Astrocyte (in vitro differentiated cells and primary cell): ENCODE data around the gene PDE7B. TPM values are rescaled to one million over a fixed set of nuclear protein-coding genes. Genes with fewer than 3 reads are reported as not detected.
A peak's percentile ranks its signal among the peaks of the same experiment; 100 is the strongest.

Source experiments
- DNase-seq: peaks from one replicate; pipeline ENCODE4 v3.0.0-alpha.2; 2010; ENCODE audit warnings: low read depth
- FAIRE-seq: peaks from 2 replicates; lab custom pipeline; 2011; peaks lifted over from hg19 to GRCh38; lab: Jason Lieb, UNC
- H2AFZ ChIP-seq: 2 replicates; pipeline ENCODE4 v1.6.0; 2012; ENCODE audit warnings: low read depth, low read length, inconsistent platforms
- H3K27ac ChIP-seq: 2 replicates; pipeline ENCODE4 v1.5.1; 2011; ENCODE audit warnings: low read depth, low read length, inconsistent platforms
- H3K27me3 ChIP-seq: 2 replicates; pipeline ENCODE4 v1.6.0; 2011; ENCODE audit warnings: low read length, inconsistent platforms; ENCODE audit not compliant: insufficient read depth
- H3K36me3 ChIP-seq: 2 replicates; pipeline ENCODE4 v1.5.1; 2011; ENCODE audit warnings: low read length, inconsistent platforms; ENCODE audit not compliant: insufficient read depth
- H3K4me1 ChIP-seq: 2 replicates; pipeline ENCODE4 v1.5.1; 2011; ENCODE audit warnings: low read length, inconsistent platforms; ENCODE audit not compliant: insufficient read depth
- H3K4me2 ChIP-seq: 2 replicates; pipeline ENCODE4 v1.6.0; 2012; ENCODE audit warnings: low read length, inconsistent platforms
- H3K4me3 ChIP-seq: 2 replicates; pipeline ENCODE4 v1.5.1; 2011; ENCODE audit warnings: low read depth, mild to moderate bottlenecking, low read length, inconsistent platforms; ENCODE audit not compliant: insufficient read depth
- H3K79me2 ChIP-seq: 2 replicates; pipeline ENCODE4 v1.6.0; 2012; ENCODE audit warnings: mild to moderate bottlenecking, low read length, inconsistent platforms; ENCODE audit not compliant: insufficient read depth
- H3K9ac ChIP-seq: 2 replicates; pipeline ENCODE4 v1.6.0; 2012; ENCODE audit warnings: mild to moderate bottlenecking, low read length, inconsistent platforms
- H3K9me3 ChIP-seq: 2 replicates; pipeline ENCODE4 v1.5.1; 2012; ENCODE audit warnings: low read depth, mild to moderate bottlenecking, low read length, inconsistent platforms; ENCODE audit not compliant: insufficient read depth
- H4K20me1 ChIP-seq: 2 replicates; pipeline ENCODE4 v1.6.0; 2012; ENCODE audit warnings: low read length, inconsistent platforms; ENCODE audit not compliant: insufficient read depth
- H3K27ac Mint-ChIP-seq: one replicate; pipeline ENCODE4 v1.8.0; 2021; ENCODE audit warnings: mild to moderate bottlenecking, mixed read lengths; ENCODE audit not compliant: unreplicated experiment
- H3K27me3 Mint-ChIP-seq: one replicate; pipeline ENCODE4 v1.8.0; 2021; ENCODE audit warnings: low read depth, mixed read lengths; ENCODE audit not compliant: unreplicated experiment
- H3K36me3 Mint-ChIP-seq: one replicate; pipeline ENCODE4 v1.8.0; 2021; ENCODE audit warnings: low read depth, mixed read lengths; ENCODE audit not compliant: unreplicated experiment
- H3K4me1 Mint-ChIP-seq: one replicate; pipeline ENCODE4 v1.8.0; 2021; ENCODE audit warnings: low read depth, mixed read lengths; ENCODE audit not compliant: unreplicated experiment
- H3K4me3 Mint-ChIP-seq: one replicate; pipeline ENCODE4 v1.8.0; 2021; ENCODE audit warnings: mild to moderate bottlenecking, moderate library complexity, mixed read lengths; ENCODE audit not compliant: unreplicated experiment
- H3K9me3 Mint-ChIP-seq: one replicate; pipeline ENCODE4 v1.8.0; 2021; ENCODE audit warnings: mild to moderate bottlenecking, mixed read lengths; ENCODE audit not compliant: unreplicated experiment
- EZH2 ChIP-seq: IDR thresholded peaks from 2 replicates; pipeline ENCODE4 v1.6.1; 2012; ENCODE audit warnings: mild to moderate bottlenecking, low read length, inconsistent platforms; ENCODE audit not compliant: insufficient read depth
- total RNA-seq: library from RNA; stranded (reverse); gene quantifications from 2 replicates; pipeline ENCODE4 v1.2.1, GENCODE V29; 2021
- TF ChIP-seq, protein P1 (sequence below): IDR thresholded peaks from 2 replicates; pipeline ENCODE4 v1.5.1; 2011; ENCODE audit warnings: low read depth, mild to moderate bottlenecking, inconsistent platforms, low read length, moderate library complexity; ENCODE audit not compliant: insufficient read depth

The PDE7B gene
- total RNA-seq, 1 donor from 2014 or later: 0.27 TPM

DNA sequence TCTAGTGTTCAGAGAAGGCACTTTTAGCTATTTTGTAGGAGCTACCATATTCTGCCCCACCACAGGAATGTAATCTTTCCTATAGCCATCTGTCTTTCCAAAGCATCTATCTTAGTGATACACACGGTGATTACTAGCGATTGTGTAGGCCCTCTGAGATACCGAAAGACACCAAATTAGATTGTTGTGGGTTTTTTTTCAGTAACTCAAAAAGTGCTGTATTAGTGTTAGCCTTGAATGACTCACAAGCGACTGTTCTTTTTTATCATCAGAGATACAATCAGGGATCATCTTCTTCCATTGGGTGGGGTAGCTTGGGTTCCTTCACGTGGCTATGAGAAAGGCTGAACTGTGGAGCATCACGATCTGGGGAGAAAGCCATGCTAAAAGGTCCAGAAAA, 238.4 kb downstream of the PDE7B start:
- no peak overlapping the region for H3K27ac ChIP-seq
- peaks cover 5% of the 10 kb centered on the region for H3K4me1 ChIP-seq
- H3K36me3 Mint-ChIP-seq: no peaks in the 10 kb centered on the region
- H3K27ac Mint-ChIP-seq: no peak overlapping the region
- no peak overlapping the region for H3K4me3 ChIP-seq
- no peaks in the 10 kb centered on the region for H3K27me3 ChIP-seq
- no peak overlapping the region for H3K9ac ChIP-seq
- DNase-seq (peak; percentile 46), FAIRE-seq (no peak)
- TF ChIP-seq, protein P1, sequence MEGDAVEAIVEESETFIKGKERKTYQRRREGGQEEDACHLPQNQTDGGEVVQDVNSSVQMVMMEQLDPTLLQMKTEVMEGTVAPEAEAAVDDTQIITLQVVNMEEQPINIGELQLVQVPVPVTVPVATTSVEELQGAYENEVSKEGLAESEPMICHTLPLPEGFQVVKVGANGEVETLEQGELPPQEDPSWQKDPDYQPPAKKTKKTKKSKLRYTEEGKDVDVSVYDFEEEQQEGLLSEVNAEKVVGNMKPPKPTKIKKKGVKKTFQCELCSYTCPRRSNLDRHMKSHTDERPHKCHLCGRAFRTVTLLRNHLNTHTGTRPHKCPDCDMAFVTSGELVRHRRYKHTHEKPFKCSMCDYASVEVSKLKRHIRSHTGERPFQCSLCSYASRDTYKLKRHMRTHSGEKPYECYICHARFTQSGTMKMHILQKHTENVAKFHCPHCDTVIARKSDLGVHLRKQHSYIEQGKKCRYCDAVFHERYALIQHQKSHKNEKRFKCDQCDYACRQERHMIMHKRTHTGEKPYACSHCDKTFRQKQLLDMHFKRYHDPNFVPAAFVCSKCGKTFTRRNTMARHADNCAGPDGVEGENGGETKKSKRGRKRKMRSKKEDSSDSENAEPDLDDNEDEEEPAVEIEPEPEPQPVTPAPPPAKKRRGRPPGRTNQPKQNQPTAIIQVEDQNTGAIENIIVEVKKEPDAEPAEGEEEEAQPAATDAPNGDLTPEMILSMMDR: no peak
- TF ChIP-seq EZH2: no peak
- H3K9me3 Mint-ChIP-seq: peaks cover 5% of the 10 kb centered on the region
- no peaks in the 10 kb centered on the region for H3K36me3 ChIP-seq
- H3K9me3 ChIP-seq: no peaks in the 10 kb centered on the region
- no peaks in the 10 kb centered on the region for H3K79me2 ChIP-seq
- no peaks in the 10 kb centered on the region for H3K27me3 Mint-ChIP-seq
- no peaks in the 10 kb centered on the region for H4K20me1 ChIP-seq
- no peak overlapping the region for H2AFZ ChIP-seq
- H3K4me1 Mint-ChIP-seq: peaks cover 3% of the 10 kb centered on the region
- no peak overlapping the region for H3K4me3 Mint-ChIP-seq
- no peak overlapping the region for H3K4me2 ChIP-seq

DNA sequence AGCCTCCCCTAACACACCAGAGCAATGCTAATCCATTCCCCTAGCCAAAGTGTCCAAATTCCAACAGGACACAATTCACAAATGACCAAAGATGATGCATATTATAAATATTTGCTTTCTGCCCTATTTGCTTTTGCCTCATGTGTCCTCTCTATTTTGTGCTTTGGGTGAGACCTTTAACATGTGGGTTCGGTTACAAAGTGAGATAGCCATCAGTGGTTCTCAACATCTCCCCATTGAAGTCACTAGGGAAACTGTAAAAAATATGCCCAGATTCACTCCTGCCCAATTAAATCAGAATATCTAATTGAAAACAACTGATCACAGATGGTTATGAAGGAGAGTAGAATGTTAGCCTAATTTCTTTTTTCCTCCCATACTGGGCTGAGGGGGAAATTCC, 239.4 kb downstream of the PDE7B start:
- Histone ChIP-seq H3K9ac (no peak overlapping the region), H3K4me3 (no peak overlapping the region), H3K36me3 (no peaks in the 10 kb centered on the region), H2AFZ (no peak overlapping the region), H3K27ac (no peak overlapping the region), H3K27me3 (no peaks in the 10 kb centered on the region), H3K79me2 (no peaks in the 10 kb centered on the region), H3K4me2 (no peak overlapping the region), H3K4me1 (no peaks in the 10 kb centered on the region), H4K20me1 (no peaks in the 10 kb centered on the region), H3K9me3 (no peaks in the 10 kb centered on the region)
- FAIRE-seq (no peak), DNase-seq (no peak)
- Mint-ChIP-seq H3K27ac (no peak overlapping the region), H3K36me3 (no peaks in the 10 kb centered on the region), H3K4me1 (no peaks in the 10 kb centered on the region), H3K9me3 (peaks cover 5% of the 10 kb centered on the region), H3K27me3 (no peaks in the 10 kb centered on the region), H3K4me3 (no peak overlapping the region)
- TF ChIP-seq, protein P1: no peak
- no peak for TF ChIP-seq EZH2

DNA sequence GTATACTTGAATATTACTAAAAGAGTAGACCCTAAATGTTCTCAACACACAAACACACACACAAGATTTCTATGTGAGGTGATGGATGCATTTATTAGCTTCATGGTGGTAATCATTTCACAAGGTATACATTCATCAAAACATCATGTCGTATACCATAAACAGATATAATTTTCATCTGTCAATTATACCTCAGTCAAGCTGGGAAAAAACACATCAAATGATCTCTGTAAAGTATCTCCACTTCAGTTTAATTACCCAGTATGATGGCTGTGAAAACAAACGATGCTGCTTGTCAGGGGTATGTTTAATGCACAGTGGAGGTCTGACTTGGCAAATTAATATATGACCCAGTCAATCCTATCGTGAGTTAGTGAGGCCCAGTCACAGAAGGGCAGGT, 241.4 kb downstream of the PDE7B start:
- no peak for TF ChIP-seq EZH2
- TF ChIP-seq, protein P1: no peak
- Histone ChIP-seq H3K36me3 (no peaks in the 10 kb centered on the region), H2AFZ (no peak overlapping the region), H3K27me3 (no peaks in the 10 kb centered on the region), H3K9me3 (no peaks in the 10 kb centered on the region), H3K27ac (no peak overlapping the region), H4K20me1 (no peaks in the 10 kb centered on the region), H3K79me2 (no peaks in the 10 kb centered on the region), H3K4me1 (no peaks in the 10 kb centered on the region), H3K4me3 (no peak overlapping the region), H3K4me2 (no peak overlapping the region), H3K9ac (no peak overlapping the region)
- H3K27ac Mint-ChIP-seq: no peak overlapping the region
- no peak for DNase-seq
- peaks cover 5% of the 10 kb centered on the region for H3K9me3 Mint-ChIP-seq
- FAIRE-seq: no peak
- peaks cover 2% of the 10 kb centered on the region for H3K27me3 Mint-ChIP-seq
- no peaks in the 10 kb centered on the region for H3K4me1 Mint-ChIP-seq
- no peaks in the 10 kb centered on the region for H3K36me3 Mint-ChIP-seq
- no peak overlapping the region for H3K4me3 Mint-ChIP-seq
